Ovary (tissue), 3 donors: ENCODE data around the gene EBF3.

Experiments
- CTCF ChIP-seq, 3 donors: fragments of 450-650 bp in 2 of 3; fragments of 200-600 bp in 1 of 3; IDR thresholded peaks; one replicate each; pipeline versions ENCODE4 v1.5.1 to v1.8.0; 2016 to 2022; ENCODE audit warnings: antibody characterized with exemption in 3 of 3, mild to moderate bottlenecking in 1 of 3
- POLR2A ChIP-seq: fragments of 450-650 bp; IDR thresholded peaks from one replicate; pipeline ENCODE4 v1.6.1; 2017; ENCODE audit warnings: antibody characterized with exemption, mild to moderate bottlenecking, moderate library complexity
- donor health status: DM: no; HTN: no; CAD: no.

DNA sequence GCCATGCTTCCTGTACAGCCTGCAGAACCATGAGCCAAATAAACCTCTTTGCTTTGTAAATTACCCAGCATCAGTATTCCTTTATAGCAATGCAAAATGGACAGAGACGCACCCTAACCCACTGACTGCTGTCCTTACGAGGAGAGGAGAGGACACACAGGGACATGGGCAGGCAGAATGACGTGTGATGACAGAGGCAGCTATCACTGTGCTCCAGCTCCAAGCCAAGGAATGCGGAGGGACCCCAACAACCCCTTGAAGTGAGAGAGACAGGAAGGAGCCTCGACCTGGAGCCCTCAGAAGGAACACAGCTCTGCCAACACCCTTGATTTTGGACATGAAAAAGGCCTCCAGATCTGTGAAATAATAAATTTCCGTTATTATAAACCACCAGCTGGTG lies 46.6 kb upstream of the EBF3 start:
- TF ChIP-seq POLR2A (no peak), CTCF (IDR thresholded peaks at IDR 0.05) (no peak)
